OCI-M2 (cell line): ENCODE results near the gene PDS5B.
"Not testable (repeated sequence)": the region's sequence is repeated elsewhere in the genome, so short reads cannot be mapped to it uniquely, and the experiment has no call there.

Experiments used
- DNase-seq: peaks from one replicate; lab custom pipeline; 2025; ENCODE audit not compliant: unreplicated experiment; lab: John Stamatoyannopoulos, UW

The PDS5B gene

GRCh38 chr13:32781906-32782305, 195.7 kb downstream of the PDS5B start:
- DNase-seq, result no peak

DNA sequence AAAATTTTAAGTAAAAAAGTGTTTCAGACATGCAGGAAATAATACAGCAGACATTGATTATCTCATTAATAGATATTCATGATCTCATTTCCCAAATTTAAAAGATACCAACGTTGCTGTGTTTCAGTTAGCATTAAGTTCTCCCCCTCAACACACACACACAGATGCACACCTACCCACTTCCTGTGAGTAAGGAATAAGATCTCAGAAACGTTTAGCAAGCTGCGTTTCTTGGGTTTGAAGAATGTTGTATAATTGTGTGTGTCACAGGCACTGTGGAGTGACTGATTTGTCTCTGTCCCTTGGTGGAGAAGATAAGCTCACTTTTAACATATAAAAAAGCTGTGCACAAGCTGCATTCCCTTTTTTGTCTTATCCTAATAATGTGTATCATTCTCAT, 196.8 kb downstream of the PDS5B start:
- no peak for DNase-seq

GRCh38 chr13:32790731-32791130, 204.5 kb downstream of the PDS5B start:
- no peak for DNase-seq

DNA sequence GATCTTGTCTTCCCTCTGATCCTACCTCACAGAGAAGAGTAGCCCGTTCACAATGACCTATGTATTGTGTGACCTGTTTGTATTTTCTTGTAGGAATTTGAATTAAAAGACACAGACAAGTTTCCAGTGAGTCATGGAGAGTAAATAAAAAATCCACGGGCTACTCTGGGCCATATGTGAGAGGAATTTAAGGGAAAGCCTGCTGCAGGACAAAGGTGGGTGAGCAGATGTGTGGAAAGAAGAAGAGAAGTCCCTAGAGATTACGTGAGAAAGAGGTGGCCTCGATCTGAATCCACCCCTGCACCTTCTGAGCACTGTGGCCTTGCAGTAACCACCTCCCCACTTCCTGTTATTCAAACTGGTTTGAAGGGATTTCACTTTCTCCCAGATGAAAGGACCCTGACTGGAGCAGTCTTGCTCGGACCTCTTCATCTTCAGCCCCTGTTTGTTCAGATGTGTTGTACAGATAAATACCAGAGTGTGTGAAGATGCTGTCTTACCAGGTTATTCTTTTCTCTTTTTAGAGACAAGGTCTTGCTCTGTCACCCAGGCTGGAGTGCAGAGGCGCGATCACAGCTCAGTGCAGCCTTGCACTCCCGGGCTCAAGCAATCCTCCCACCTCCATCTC, 205.4 kb downstream of the PDS5B start:
- DNase-seq, result no peak

- no peak for DNase-seq
Observed at GRCh38 chr13:32796754-32797153, 210.5 kb downstream of the PDS5B start.

DNA sequence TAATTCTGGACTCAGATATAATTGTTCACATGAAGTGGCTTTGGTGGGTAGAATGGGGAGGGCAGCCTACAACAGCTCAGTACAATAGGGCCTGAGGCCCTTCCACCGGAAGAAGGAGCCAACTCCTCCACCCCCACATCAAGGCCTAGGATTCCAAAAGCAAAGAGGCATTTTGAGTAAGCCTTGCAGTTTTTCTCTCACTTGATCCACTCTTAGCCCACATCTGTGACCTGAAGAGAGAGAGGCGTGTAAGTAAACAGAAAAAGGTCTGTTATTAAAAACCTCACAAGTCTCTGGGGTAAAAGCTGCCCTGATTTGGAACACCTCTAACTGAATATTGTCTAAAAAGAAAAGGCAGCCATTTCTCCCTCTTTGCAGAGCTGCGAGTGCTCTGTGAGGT, 215.9 kb downstream of the PDS5B start:
- DNase-seq, result no peak

DNA sequence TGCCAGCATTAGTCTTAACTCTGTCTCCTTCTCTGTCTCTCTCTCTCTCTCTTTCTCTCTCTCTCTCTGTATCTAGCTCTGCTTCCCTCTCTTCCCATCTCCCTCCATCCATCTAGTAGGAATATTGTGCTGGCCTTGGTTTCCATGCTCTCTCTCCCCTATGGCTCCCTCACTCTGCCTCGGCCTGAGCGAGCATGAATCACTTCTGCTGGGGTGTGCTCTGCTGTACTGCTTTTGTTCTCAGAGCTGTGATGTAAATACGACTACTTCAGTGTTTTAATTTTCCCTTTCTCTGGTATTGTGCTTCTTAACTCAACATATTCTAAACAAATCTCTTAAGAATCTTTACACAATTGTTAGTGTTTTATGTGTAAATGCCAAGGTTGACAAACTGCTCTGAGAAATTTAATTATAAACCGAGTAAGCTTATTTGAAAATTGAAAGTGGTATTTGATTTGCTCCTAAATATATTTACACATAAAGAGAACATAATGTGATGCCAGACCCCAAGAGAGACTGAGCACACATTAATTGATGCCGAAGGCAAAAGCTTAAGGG, 218.5 kb downstream of the PDS5B start:
- no peak for DNase-seq

DNA sequence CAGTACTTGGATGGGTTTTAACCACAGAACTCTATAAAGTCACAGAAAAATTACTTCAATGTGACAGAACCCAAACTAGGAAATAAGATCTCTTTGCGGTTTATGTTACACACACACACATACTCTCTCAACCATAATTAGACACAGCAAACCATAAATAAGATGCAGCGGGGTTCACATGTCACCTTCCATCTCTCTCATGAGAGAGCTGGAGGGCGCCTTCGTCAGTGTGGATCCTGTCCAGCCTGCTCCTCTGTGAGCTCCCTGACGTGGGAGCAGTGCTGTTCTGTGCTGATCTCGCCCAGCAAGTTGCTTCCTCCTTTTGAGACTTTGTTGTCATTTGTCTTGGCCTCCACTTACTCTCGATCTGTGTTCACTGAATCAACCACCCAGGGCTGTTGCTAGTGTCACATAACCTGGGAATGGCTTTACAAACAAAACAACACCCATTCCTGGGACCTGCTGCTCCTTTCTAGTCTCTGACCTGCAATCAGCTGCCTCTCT, 225.1 kb downstream of the PDS5B start:
- no peak for DNase-seq

GRCh38 chr13:32821149-32821688, 235.0 kb downstream of the PDS5B start:
- no peak for DNase-seq

- no peak for DNase-seq
Observed at GRCh38 chr13:32822771-32823170, 236.5 kb downstream of the PDS5B start.

GRCh38 chr13:32823597-32823996, 237.3 kb downstream of the PDS5B start:
- DNase-seq, result no peak

DNA sequence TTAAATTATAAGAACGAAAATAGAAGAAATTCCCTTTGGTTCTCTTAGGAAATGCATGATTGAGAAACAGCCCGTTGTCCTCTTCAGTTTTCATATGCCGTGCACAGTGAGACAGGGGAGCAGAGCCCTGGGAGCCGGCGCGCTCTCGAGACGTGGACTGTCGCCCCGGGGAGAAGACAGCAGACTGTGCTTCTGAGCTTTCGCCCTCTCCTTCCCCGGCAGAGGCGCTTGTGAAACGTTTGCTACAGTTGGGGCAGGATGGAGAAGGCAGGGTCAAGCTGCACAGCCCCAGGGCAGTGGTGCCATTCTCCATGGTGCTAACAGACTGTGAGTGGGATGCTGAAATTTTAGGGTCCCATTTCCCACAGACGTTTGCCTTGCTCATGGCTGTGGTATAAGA, 237.8 kb downstream of the PDS5B start:
- no peak for DNase-seq

DNA sequence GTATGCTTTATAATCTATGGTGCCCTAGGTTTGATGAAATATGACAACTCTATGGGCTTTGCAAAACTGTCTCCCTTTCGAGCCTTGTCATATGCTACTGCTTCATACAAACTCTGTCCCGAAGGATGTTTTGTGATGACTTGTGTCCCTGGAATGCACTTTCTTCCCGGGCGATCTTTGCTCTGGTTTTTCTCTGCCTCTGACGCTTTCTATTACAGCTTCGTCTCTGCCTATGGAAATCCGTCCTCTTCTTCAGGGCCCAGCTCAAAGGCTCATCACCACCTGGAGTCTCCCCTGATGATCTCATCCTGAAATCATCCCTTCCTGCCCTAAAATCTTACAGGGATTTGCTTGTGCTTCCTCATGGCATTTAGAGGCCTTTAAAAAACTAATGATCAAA, 238.4 kb downstream of the PDS5B start:
- DNase-seq, result no peak

GRCh38 chr13:32825481-32825880, 239.2 kb downstream of the PDS5B start:
- no peak for DNase-seq

GRCh38 chr13:32826372-32826771, 240.1 kb downstream of the PDS5B start:
- DNase-seq, result not testable (repeated sequence)
